BJ (cell line): ENCODE results near the gene STK32C. TPM values are rescaled to one million over a fixed set of nuclear protein-coding genes. Genes with fewer than 3 reads are reported as not detected.

Experiments
- CTCF ChIA-PET: fragments of 350-600 bp; formaldehyde crosslinking; extraction: SDS; loops from one replicate; lab custom pipeline; 2021; ENCODE audit warnings: antibody characterized with exemption, inconsistent platforms; lab: Yijun Ruan, JAX
- POLR2A ChIA-PET: fragments of 300-600 bp; sonication (Branson Sonifier 250); formaldehyde crosslinking; extraction: SDS; loops from one replicate; lab custom pipeline; 2021; ENCODE audit warnings: antibody characterized with exemption; lab: Charles Lee
- DNase-seq: peaks from one replicate; pipeline ENCODE4 v3.0.0-alpha.2; 2011; ENCODE audit warnings: low read depth
- H3K27me3 ChIP-seq: 2 replicates; pipeline ENCODE4 v1.6.0; 2011; ENCODE audit warnings: low read length; ENCODE audit not compliant: control insufficient read depth, insufficient read depth
- H3K36me3 ChIP-seq: 2 replicates; pipeline ENCODE4 v1.5.1; 2011; ENCODE audit warnings: low read length; ENCODE audit not compliant: control insufficient read depth, insufficient read depth
- H3K4me3 ChIP-seq: 2 replicates; pipeline ENCODE4 v1.5.1; 2011; ENCODE audit warnings: low read depth, mild to moderate bottlenecking, control low read depth, low read length
- polyA plus RNA-seq: library from polyadenylated mRNA; depleted of rRNA; stranded (reverse); fragments of >200 nt; gene quantifications from 2 replicates; pipeline ENCODE4 v1.2.3, GENCODE V29; 2011
- TF ChIP-seq, protein P1 (sequence below): IDR thresholded peaks from 2 replicates; pipeline ENCODE4 v1.5.1; 2011; ENCODE audit warnings: low read depth, mild to moderate bottlenecking, control low read depth, inconsistent platforms, low read length, moderate library complexity; ENCODE audit not compliant: insufficient read depth

The STK32C gene
- polyA plus RNA-seq, 1 experiment = 12.1 TPM

DNA sequence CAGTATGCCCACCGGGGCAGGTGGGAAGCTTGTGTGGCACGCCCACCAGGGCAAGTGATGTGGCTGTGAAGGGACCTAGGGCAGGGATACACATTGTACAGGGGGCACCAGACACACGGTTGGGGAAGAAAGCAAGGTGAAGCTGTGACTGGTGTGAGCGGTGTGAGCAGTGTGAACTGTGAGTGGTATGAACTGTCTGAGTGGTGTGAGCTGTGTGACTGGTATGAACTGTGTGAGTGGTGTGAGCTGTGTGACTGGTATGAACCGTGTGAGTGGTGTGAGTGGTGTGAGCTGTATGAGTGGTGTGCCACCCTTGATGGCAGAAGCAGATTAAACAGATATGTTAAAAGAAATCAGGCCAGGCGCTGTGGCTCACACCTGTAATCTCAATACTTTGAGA lies 72.9 kb downstream of the STK32C start:
- ChIA-PET POLR2A (no interaction called here), CTCF (interaction anchor here (0.6 to 2.6 kb wide), 3 partner anchors 9 to 286 kb away, joined by 3 to 9 read pairs (median 9); no protein-coding TSS in a partner anchor)
- Histone ChIP-seq H3K4me3 (no peak overlapping the region), H3K27me3 (no peaks in the 10 kb centered on the region), H3K36me3 (no peaks in the 10 kb centered on the region)
- no peak for DNase-seq
- TF ChIP-seq, protein P1, sequence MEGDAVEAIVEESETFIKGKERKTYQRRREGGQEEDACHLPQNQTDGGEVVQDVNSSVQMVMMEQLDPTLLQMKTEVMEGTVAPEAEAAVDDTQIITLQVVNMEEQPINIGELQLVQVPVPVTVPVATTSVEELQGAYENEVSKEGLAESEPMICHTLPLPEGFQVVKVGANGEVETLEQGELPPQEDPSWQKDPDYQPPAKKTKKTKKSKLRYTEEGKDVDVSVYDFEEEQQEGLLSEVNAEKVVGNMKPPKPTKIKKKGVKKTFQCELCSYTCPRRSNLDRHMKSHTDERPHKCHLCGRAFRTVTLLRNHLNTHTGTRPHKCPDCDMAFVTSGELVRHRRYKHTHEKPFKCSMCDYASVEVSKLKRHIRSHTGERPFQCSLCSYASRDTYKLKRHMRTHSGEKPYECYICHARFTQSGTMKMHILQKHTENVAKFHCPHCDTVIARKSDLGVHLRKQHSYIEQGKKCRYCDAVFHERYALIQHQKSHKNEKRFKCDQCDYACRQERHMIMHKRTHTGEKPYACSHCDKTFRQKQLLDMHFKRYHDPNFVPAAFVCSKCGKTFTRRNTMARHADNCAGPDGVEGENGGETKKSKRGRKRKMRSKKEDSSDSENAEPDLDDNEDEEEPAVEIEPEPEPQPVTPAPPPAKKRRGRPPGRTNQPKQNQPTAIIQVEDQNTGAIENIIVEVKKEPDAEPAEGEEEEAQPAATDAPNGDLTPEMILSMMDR = no peak

DNA sequence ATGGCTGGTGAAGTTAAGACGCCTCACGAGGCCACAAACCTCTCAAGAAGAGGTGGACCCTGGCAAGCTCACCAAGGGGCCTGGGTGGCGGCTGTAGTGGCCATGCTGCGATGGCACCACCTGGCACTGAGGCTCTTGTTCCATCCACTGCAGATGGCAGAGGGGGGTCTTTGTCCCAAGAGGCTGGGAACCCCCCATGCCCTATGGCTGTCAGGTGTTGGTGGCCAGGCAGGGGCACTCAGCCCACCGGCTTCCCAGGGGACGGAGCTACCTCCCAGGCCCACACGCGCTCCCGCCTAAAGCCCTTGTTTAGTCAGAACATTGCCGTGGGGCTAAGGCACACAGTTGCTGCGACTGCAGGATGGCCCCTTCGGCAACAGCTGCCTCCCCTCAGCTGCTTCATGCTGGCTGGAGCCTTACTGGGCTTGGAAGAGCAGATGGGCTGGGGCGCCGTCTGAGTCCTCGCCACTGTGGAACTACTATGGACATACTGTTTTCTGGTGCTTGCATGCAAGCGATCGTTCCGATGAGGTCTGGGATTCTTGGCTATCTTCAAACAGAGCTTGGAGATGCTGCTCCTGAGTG lies 74.2 kb downstream of the STK32C start:
- Histone ChIP-seq H3K4me3 (no peak overlapping the region), H3K36me3 (no peaks in the 10 kb centered on the region), H3K27me3 (no peaks in the 10 kb centered on the region)
- CTCF ChIA-PET = interaction anchor here (1.1 to 2.6 kb wide), 3 partner anchors 8 to 20 kb away, joined by 3 to 9 read pairs (median 9); no protein-coding TSS in a partner anchor
- POLR2A ChIA-PET = no interaction called here
- TF ChIP-seq, protein P1 = no peak
- DNase-seq = no peak

DNA sequence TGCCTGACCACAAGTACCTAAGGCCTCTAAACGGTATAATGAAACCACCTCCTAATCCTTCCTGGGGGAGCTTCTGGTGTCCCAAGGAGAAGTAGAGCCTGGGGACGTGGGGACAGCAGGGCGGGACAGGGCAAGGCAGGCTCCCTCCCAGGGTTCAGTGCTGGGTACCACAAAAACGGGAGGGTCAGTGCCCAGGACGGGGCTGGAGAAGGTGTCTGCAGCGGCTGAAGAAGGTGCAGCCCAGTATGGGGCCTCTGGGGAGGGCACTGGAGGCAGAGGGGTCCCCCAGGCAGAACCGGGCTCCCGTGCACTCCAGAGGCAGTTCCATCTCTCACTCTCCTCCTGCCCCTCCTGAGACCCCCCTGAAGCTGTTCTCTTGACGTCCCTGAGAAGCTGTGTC lies 74.8 kb downstream of the STK32C start:
- ChIA-PET CTCF (interaction anchor here (1.1 to 2.6 kb wide), 3 partner anchors 10 to 21 kb away, joined by 3 to 9 read pairs (median 4); no protein-coding TSS in a partner anchor), POLR2A (no interaction called here)
- DNase-seq = no peak
- Histone ChIP-seq H3K27me3 (no peaks in the 10 kb centered on the region), H3K4me3 (no peak overlapping the region), H3K36me3 (no peaks in the 10 kb centered on the region)
- TF ChIP-seq, protein P1 = no peak

DNA sequence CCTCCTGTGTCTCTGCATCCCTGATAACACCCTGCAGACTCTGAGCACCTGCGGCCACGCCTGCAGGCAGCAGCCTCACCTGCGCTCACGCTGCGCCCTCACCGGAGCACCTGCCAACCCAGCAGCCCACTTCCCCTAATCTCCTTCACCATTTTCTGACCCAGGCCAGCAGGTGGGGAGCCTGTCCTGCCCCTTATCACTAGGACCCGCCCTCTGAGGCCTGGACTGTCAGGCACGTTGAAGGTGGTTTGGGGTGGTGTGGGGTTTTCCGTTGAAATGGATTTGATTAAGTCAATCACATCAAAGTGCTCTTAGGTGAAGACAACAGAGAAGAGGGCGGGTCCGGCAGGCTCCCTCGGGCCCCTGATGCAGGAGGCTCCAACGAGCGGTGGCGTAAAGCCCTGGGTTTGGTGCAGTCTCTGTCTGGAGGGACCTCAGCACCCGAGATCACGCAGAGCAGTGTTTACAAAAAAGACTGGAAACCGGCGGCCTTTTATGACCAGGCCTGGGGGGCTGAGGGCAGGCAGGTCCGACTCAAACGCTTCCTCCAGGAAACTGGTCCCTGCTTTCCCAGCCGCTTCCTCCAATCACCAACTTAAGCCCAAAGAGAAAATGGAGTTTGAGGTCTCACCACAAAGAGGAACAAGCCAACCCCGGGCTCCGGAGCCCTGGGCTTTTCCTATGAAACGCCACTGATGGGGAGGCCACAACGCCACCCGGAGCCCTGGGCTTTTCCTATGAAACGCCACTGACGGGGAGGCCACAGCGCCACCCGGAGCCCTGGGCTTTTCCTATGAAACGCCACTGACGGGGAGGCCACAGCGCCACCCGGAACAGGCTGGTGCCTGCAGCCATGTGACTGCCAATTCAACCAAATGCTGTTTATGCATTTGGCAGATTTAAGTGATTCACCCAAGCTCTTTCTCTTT lies 75.5 kb downstream of the STK32C start:
- Histone ChIP-seq H3K36me3 (no peaks in the 10 kb centered on the region), H3K27me3 (no peaks in the 10 kb centered on the region), H3K4me3 (no peak overlapping the region)
- no peak for DNase-seq
- ChIA-PET CTCF (interaction anchor here (1.1 to 1.2 kb wide), 2 partner anchors 9 to 21 kb away, joined by 3 to 4 read pairs; no protein-coding TSS in a partner anchor), POLR2A (no interaction called here)
- TF ChIP-seq, protein P1 = no peak

DNA sequence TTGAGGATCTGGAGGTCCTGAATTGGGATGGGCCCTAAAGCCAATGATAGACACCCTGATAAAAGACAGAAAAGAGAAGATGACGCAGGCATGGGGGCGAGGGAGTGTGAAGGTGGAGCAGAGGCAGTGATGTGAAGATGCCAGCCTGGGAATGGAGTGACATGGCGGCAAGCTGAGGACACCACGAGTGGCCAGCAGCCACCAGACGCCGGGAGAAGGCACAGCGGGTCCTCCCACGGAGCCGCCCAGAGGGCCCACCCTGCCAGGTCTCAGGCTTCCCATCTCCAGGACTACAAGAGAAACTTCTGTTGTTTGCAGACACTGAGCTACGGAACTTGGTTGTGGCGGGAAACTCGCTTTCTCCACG lies 76.1 kb downstream of the STK32C start:
- Histone ChIP-seq H3K27me3 (no peaks in the 10 kb centered on the region), H3K36me3 (no peaks in the 10 kb centered on the region), H3K4me3 (no peak overlapping the region)
- ChIA-PET CTCF (interaction anchor here (1.2 kb wide), 1 partner anchor 8 kb away, joined by 4 read pairs; no protein-coding TSS in a partner anchor), POLR2A (no interaction called here)
- no peak for DNase-seq
- TF ChIP-seq, protein P1 = no peak
